Kasumi-1 (cell line): ENCODE results near the gene CHD9NB.
"Not testable (repeated sequence)": the region's sequence is repeated elsewhere in the genome, so short reads cannot be mapped to it uniquely, and the experiment has no call there.

Experiments used
- DNase-seq, 2 experiments: peaks; one replicate each; lab custom pipeline; 2025; lab: John Stamatoyannopoulos, UW

CHD9NB gene

DNA sequence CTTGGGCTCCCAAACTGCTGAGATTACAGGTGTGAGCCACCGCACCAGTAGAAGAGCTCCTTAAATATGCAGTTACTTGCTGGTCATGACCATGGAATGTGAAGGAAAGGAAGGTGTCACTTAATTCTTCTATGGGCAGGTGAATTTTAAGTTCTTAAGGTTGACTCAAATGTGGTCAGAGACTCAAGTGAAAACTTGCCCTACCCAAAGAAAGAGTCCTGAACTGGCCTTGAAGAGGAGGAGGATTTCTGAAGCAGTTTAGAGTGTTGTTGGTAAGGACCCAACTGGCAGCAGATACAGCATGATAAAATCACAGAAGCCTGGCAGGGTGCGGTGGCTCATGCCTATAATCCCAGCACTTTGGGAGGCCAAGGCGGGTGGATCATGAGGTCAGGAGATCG is 31.4 kb upstream of the CHD9NB start:
- DNase-seq, result no peak

DNA sequence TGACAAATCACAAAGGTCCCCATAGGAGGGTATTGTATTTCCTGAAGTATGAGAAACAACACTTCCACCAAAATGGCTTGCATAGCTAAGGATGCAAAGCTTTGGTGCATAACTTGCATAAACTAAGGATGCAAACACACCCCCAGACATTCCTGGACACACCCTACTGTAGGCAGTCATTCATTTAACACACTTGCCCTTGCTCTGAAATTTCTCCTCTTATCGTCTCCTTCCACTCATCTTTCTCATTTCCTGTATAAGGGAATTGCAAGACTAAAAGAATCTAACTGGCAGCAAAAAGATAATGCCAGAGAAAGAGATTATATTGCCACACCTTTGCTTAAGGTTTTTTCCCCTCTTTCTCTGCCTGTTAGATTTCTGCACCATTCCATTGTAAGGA is 30.4 kb upstream of the CHD9NB start:
- DNase-seq, result no peak

DNA sequence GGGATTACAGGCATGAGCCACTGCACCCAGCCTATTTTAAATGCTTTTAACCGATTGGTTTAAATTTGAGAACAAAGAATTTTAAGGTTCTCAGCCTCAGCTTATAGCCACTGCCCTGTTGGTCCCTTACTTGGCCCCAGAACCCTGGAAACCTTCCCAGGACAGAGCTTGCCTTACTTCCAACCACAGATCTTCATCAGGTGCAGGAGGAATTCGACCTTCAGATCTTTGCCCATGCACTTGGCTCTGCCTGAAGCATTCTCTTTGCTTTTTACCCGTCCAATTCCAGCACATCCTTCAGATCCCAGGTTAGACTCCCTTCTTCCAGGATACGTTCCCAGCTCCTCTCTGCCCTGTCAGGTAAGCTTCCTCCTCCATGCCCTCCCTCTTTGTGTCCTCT is 29.8 kb upstream of the CHD9NB start:
- no peak for DNase-seq

DNA sequence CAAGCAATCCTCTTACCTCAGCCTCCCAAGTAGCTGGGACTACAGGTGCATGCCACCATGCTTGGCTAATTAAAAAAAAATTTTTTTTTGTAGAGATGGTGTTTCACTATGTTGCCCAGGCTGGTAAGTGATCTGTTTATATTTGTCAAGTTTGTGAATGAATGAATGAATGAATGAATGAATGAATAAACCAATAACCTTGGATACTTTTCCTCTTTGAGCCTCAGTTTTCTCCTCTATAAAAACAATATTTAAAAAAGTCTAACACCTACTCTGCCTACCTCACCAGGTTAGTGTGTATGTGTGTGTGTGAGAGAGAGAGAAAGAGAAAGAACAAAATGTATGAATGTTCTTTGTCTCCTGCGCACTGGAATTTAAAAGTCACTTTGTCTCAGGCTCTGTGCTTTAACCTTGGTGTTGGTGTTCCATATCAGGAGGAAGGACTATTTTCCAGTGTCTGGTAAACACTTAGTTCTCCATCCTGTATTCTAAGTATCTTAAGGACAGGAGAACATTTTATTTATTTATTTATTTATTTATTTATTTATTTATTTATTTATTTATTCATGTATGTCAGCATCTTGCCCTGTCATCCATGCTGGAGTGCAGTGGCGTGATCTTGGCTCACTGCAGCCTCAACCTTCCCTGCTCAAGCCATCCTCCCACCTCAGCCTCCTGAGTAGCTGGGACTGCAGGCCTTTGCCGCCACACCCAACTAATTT is 29.1 kb upstream of the CHD9NB start:
- no peak for DNase-seq

DNA sequence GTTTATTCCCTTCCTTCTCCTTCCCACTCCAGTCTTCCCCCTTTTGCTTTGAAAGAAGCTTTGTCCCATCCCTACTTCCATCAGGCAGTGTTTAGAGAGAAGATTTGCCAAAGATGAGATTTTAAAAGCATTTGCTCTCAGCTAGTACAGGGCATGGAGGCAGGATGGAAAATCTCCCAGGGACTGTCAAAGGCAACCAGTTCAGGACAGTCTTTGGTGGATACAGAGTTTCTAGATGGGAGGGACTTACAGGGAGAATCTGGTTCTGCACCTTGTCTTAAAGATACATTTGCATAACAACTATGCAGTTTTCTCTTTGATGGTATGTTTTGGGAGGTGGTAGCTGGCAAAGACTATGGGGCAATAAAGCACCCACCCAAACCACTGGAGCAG is 28.3 kb upstream of the CHD9NB start:
- no peak for DNase-seq

DNA sequence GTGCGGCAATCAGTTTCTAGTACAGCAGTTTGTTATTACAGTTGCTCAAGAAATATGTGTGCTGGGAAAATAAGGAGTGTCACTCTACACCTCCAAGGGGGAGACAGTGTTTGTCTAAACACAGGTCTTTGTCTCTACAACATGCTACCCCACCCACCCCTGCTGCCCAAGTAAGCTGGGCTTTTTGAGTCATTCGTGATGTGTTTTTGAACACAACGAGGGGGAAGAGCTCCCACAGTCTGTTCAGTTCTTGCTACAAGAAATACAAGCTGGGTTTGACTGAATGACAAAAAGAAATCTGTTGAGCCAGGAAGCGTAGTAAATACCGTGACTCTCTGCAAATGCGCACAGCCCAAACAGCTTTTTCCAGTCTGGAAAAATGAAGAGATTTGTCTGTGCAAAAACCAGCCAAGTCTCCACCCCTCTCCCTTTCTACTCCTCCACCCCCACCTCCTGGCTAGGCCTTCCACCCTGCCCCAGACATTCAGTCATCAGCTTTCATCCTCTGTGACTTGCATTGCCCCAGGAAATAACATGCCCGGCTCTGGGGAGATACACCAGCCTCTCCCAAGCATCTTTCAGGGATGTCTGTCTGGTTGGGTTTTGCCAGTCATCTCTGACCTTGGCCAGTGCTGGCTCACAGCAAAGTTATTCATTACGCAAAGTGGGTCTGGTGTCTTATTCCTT is 27.8 kb upstream of the CHD9NB start:
- DNase-seq, result no peak

DNA sequence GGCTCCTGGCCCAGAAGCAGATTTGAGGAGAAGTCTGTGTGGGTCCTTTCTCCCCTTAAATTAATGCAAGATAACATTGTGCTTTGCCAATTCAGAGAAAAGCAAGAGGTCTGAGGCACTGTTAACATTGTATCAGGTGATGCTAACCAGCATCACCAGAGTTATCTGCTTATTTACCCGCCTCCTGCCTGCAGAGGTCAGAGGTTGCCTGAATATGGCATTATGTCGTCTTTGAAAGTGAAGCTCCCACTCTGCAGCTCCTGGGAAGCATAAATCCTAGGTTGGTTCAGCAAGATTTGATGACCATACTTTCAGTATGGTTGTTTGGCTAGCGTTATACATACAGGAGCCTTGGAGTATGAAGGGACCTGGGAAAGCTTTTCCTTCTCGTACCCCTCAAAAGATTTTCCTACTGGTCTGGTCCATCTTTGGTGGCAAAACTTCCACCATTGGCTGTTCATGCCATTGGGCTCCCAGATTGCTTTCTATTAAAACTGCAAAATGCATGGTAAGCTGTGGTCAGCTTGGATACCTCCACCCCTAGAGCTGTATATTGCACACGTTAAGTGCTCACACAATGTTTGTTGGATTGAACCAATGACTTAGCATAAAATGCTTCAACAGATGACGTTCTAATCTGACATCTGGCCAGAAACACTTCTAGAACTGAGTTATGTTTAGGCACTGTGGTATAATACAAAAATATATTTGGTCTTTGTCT is 26.2 kb upstream of the CHD9NB start:
- DNase-seq, result no peak

DNA sequence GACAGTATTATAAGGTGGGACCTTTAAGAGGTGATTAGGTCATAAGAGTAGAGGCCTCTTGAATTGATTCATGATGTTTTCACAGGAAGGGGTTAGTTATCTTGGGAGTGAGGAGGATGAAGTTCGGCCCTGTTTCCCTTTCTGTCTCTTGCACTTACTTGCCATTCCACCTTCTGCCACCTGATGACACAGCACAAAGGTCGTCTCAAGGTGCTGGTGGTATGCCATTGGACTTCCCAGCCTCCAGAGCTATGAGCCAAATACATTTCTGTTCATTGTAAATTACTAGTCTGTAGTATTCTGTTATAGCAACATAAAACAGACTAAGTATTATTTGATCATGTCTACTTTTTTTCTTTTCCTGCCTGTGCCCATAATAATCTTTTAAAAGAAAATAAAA is 25.6 kb upstream of the CHD9NB start:
- no peak for DNase-seq

DNA sequence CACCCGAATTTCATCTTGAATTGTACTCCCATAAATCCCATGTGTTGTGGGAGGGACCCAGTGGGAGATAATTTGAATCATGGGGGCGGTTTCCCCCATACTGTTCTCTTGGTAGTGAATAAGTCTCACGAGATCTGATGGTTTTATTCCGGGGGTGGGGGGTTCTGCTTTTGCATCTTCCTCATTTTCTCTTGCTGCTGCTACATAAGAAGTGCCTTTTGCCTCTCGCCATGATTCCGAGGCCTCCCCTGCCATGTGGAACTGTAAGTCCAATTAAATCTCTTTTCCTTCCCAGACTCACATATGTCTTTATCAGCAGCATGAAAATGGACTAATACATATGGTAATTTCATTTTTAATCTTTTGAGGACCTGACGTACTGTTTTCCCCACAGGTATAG is 22.8 kb upstream of the CHD9NB start:
- DNase-seq, result not testable (repeated sequence)

DNA sequence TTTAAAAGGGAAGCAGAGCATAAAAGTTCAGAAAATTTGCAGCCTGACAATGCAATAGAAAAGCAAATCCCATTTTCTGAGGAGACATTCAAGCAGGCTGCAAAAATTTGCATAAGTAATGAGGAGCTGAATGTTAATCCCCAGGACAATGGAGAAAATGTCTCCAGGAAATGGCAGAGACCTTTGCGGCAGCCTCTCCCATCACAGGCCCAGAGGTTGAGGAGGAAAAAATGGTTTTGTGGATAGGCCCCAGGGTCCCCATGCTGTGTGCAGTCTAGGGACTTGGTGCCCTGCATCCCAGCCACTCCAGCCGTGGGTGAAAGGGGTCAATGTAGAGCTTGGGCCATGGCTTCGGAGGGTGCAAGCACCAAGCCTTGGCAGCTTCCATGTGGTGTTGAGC is 21.6 kb upstream of the CHD9NB start:
- DNase-seq, result not testable (repeated sequence)

DNA sequence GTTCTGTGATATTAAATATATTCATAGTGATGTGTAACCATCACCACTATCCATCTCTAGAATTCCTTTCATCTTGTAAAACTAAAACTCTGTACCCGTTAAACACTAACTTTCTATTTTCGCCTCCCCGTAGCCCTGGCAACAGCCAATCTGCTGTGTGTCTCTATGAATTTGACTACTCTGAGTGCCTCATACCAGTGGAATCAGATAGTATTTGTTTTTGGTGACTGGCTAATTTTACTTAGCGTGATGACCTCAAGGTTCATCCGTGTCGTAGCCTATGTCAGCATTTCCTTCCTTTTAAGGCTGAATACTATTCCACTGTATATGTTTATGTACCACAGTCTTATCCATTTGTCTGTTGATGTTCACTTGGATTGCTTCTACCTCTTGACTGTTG is 20.3 kb upstream of the CHD9NB start:
- DNase-seq, result no peak

DNA sequence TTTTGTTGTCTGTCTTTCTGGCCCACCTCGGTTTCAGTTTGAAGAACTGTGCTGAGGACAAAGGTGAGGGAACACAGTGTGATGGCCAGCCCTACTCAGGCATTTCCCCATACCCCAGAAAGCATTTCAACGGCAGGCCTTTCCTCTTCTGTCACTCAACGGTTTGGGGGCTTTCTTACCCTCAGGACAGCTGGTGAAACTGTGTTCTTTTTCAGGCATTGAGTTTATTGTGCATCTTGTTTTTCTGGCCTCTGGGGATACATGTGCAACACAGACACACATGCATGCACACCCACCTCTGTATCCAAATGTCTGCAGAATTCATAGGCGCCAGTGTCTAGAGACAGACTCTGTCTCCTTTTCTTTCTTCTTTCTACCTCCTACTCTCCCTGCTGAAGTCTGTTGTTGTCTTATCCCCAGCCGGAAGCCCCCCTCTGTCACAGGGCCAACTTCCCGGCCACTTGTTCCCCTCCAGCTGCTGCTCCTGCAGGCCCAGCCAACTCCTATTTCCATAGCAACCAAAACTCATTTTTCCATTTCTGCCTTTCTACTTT is 19.1 kb upstream of the CHD9NB start:
- DNase-seq, result peak; percentile 62 to 81

DNA sequence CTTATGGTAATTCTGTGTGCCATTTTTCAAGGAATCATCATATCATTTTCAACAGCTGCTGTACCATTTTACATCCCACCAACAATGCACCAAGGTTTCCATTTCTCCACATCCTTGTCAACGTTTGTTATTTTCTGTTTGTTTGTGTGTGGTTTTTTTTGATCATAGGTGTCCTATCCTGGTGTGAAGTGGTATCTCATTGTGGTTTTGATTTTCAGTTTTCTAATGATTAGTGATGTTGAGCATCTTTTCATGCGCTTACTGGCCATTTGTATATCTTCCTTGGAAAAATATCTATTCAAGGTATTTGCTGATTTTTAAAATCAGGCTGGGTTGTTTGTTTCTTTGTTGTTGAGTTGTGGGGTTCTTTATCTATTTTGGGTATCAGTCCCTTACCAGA is 17.1 kb upstream of the CHD9NB start:
- DNase-seq, result no peak

DNA sequence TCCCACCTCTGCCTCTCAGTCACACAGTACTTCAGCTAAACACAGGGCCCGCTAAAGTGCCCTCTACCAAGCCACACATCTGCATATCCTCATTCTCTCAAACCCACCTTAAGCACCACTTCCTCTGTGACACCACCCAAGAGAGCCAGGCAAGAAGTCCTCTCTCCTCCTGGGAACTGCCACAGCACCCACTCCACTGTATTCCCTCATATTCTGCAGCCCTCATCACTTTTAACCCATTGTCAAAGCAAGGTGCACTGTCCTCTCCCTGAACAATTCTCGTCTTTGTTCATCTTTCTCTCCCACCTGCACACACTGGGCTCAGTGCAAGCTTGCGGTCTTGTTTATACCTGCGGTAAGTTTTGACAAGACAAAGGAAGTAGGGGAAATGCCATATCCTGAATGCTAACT is 15.7 kb upstream of the CHD9NB start:
- no peak for DNase-seq

DNA sequence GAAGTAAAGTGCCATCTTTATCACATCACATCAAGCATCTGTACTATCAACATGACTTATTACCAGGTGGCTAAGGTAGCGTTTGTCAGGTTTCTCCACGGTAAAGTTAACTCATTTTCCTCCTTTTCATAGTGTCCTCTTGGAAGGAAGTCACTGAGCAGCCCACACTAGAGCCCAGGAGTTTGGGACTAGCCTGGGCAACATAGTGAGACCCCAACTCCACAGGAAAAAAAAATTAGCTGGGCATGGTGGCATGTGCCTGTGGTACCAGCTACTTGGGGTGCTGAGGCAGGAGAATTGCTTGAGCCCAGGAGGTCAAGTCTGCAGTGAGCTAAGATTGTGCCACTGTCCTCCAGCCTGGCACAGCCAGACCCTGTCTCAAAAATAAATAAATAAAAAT is 15.0 kb upstream of the CHD9NB start:
- DNase-seq, result no peak

DNA sequence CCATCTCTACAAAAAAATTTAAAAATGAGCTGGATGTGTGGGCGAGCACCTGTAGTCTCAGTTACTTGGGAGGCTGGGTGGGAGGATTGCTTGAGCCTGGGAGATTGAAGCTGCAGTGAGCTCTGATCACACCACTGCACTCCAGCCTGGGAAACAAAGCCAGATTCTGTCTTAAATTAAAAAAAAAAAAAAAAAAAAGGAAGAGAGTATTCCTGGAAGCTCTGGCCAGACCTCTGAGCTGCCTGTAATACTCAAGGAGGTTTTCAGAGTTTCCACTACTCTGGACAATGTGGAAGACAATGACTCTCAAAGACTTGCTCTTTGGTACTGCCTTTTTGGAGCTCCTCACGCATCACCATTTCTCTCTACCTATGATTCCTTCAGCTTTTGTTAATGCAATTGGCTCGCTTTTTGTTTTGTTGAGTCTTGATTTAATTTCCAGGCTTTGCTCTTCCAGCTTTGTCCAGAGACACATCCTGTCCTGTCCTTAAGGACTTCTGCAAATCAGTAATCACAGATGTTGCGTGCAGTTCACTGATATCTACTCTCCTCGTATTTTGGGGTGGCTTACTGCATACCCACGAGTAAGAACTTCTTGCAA is 12.9 kb upstream of the CHD9NB start:
- DNase-seq, result no peak

DNA sequence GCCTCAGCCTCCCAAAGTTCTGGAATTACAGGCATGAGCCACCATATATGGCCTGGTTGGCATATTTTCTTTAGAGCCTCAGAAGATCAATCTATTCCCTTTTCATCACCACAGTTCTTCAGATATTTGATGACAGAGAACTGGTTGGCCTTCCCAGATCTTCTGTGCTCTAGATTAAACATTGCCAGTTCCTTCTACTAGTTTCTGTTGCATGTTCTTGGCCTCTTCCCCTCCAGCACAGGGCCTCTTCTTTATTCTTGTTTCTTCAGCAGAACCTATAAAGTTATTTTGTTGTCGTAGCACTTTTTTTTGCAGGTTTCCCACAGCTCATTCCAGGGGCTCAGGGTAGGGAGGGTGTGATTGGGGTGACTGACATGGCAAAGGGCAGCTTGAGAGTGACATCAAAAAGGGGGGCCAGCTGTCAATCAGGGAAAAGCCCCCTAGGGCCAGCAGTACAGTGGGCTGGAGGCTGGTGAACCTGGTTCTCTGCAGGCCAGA is 11.4 kb upstream of the CHD9NB start:
- no peak for DNase-seq

DNA sequence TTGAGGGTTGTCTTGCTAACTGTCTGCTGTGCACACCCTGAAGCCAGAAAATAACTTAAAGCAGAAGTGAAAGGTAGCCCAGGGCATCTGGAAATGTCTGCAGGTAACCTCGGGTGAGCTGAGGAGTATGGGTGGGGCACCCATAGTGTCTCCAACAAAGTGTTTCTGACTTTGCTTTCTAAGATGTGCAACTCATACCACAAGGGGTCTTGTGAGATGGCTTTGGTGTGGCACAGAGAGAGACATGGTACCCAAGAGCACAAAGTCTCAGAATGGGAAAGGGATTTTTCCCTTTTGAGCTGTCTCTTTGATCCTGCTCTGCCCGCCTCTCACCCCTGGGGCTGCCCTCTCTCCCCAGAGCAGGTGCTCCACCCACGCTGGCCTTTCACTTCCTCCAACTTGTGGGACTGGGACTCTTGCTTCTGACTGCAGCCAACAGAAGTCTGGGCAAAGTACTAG is 9.0 kb upstream of the CHD9NB start:
- peak; percentile 23 to 45 for DNase-seq

DNA sequence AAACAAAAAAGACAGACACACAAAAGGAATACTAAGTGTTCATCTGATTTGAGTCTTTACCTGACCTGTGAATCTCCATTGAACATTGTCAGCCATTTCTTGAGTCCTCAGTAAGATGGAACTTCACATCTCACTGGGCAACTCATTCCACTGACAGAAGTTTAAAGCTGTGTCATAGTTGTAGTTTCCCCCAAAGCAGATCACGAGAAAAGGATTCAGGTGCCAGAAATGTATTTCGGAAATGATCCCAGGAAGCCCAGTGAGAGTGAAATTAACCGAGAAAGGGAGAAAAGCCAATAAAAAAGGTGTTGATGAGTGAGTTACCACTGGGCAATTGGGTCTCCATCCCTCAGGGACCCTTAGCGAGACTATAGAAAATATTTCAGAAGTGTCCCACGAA is 8.6 kb upstream of the CHD9NB start:
- no peak for DNase-seq

DNA sequence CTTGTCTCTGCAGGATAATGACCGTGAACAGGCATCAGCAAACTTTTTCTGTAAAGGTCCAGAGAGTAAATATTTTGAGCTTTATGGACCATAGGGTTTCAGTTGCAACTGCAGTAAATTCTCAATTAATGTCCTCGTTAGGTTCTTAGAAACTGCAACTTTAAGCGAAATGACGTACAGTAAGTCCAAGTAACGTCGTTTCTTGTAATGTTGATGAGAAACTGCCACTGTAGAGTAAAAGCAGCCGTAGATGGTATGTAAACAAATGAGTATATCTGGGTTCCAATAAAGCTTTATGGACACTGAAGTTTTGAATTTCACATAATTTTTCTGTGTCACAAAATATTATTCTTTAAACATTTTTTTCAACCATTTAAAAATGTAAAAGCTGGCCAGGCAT is 7.0 kb upstream of the CHD9NB start:
- DNase-seq, result no peak

DNA sequence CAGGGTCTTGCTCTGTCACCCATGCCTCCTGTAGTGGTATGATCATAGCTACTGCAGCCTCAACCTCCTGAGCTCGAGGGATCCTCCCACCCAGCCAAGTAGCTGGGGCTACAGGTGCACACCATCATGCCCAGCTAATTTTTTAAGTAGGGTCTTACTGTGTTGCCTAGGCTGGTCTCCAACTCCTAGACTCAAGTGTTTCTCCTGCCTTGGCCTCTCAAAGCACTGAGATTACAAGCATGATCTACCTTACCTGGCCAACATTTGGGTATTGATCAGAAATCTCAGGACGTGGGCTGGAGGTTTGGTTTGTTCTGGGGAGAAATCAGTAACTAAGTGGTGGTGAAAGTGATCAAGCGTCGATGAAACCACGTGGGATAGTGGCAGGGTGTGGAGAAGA is 6.2 kb upstream of the CHD9NB start:
- no peak for DNase-seq

DNA sequence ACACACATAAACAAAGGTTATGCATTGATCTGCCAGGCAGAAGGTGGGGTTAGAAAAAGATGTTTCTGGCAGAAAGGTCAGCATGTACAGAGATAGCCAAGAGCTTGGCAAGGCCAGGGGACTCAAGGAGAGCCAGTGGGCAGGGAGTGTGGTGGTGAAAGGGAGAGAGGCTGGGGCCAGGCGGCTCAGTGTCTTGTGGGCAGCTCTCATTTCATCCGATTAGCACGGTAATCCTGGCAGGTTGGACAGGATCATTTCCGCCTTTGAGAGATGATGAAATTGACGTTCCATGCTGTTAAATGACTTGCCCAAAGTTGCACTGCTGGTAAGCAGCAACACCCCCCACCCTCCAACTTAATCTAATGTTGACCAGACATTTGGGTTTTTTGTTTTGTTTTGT is 5.7 kb upstream of the CHD9NB start:
- no peak for DNase-seq
